Measurements from ENCODE around the gene BCL2L1.
"Not testable (repeated sequence)": the region's sequence is repeated elsewhere in the genome, so short reads cannot be mapped to it uniquely, and the experiment has no call there.

The BCL2L1 gene

GRCh38 chr20:31677553-31678260 is 45.0 kb downstream of the BCL2L1 start:
- DNase-seq, result no peak

GRCh38 chr20:31676609-31676989 is 46.1 kb downstream of the BCL2L1 start:
- no peak for DNase-seq

GRCh38 chr20:31675828-31676608 is 46.6 kb downstream of the BCL2L1 start:
- peak in 7 of 51 donors; percentile 6 to 67 (median 19) for DNase-seq

GRCh38 chr20:31674895-31675827 is 47.5 kb downstream of the BCL2L1 start:
- DNase-seq, result peak in 38 of 51 donors; percentile 9 to 70 (median 44)

GRCh38 chr20:31673943-31674463 is 48.7 kb downstream of the BCL2L1 start:
- no peak for DNase-seq

GRCh38 chr20:31673435-31673834 is 49.2 kb downstream of the BCL2L1 start:
- no peak for DNase-seq

- DNase-seq, result peak in 1 of 51 donors; percentile 20
These were observed 51.3 kb downstream of the BCL2L1 start for GRCh38 chr20:31671324-31671723.

GRCh38 chr20:31670371-31671228 is 52.1 kb downstream of the BCL2L1 start:
- peak in 47 of 51 donors; percentile 24 to 96 (median 76) for DNase-seq

- DNase-seq, result peak in 1 of 51 donors; percentile 72
These were observed 52.8 kb downstream of the BCL2L1 start for GRCh38 chr20:31669876-31670275.

GRCh38 chr20:31668944-31669343 is 53.7 kb downstream of the BCL2L1 start:
- DNase-seq, result not testable (repeated sequence)

- DNase-seq, result no peak
These were observed 55.1 kb downstream of the BCL2L1 start for GRCh38 chr20:31667315-31668285.

GRCh38 chr20:31666258-31667042 is 56.2 kb downstream of the BCL2L1 start:
- DNase-seq, result peak in 38 of 51 donors; percentile 10 to 73 (median 35)

- peak in 1 of 51 donors; percentile 63 for DNase-seq
These were observed 56.9 kb downstream of the BCL2L1 start for GRCh38 chr20:31665753-31666152.

- peak in 1 of 51 donors; percentile 36 for DNase-seq
These were observed 57.8 kb downstream of the BCL2L1 start for GRCh38 chr20:31664696-31665354.

GRCh38 chr20:31663838-31664695 is 58.6 kb downstream of the BCL2L1 start:
- peak in 27 of 51 donors; percentile 16 to 82 (median 39) for DNase-seq

GRCh38 chr20:31663524-31663837 is 59.2 kb downstream of the BCL2L1 start:
- no peak for DNase-seq

GRCh38 chr20:31662372-31662854 is 60.3 kb downstream of the BCL2L1 start:
- DNase-seq, result peak in 1 of 51 donors; percentile 46

All from hypothalamus (tissue), 51 donors.